ENCODE data around the gene ATP6V0E2. TPM values are rescaled to one million over a fixed set of nuclear protein-coding genes. Genes with fewer than 3 reads are reported as not detected.

ATP6V0E2 gene
- total RNA-seq, 1 experiment from 2014 or later, result 25.4 TPM

Other genes with a start within 250 kb of the ATP6V0E2 start
- 1.1 and 3.0 TPM in 2 replicates for gene ZNF467, start 100.4 kb upstream of the ATP6V0E2 start, total RNA-seq (2014; rRNA removed; shearing (Covaris generic))
- 2.1 and 16.0 TPM in 2 replicates for gene ZNF862, start 35.6 kb upstream of the ATP6V0E2 start, total RNA-seq (2014; rRNA removed; shearing (Covaris generic))